Measurements from ENCODE around the gene DFFB.

DNA sequence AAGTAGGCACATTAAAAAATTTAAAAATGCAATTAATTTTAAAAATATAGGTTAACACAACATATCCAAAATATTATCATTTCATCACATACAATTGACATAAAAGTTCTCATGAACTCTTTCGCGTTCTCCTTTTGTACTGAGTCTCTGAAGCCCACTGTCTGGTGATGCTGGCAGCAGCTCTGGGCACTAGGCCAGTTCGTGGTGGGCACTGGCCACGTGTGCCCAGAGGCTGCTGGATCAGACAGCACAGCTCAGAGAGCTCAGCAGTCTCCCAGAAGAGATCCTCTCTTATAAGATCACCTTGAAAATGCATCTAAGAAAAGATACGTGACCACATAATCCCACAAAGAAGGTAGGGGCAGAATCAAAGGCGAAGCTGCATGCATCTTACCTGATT, 10.2 kb upstream of the DFFB start:
- TF ChIP-seq, protein P1, sequence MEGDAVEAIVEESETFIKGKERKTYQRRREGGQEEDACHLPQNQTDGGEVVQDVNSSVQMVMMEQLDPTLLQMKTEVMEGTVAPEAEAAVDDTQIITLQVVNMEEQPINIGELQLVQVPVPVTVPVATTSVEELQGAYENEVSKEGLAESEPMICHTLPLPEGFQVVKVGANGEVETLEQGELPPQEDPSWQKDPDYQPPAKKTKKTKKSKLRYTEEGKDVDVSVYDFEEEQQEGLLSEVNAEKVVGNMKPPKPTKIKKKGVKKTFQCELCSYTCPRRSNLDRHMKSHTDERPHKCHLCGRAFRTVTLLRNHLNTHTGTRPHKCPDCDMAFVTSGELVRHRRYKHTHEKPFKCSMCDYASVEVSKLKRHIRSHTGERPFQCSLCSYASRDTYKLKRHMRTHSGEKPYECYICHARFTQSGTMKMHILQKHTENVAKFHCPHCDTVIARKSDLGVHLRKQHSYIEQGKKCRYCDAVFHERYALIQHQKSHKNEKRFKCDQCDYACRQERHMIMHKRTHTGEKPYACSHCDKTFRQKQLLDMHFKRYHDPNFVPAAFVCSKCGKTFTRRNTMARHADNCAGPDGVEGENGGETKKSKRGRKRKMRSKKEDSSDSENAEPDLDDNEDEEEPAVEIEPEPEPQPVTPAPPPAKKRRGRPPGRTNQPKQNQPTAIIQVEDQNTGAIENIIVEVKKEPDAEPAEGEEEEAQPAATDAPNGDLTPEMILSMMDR (IDR thresholded peaks at IDR 0.05) = no peak
- no peak for TF ChIP-seq POLR2A (IDR thresholded peaks at IDR 0.05)
